Breast epithelium (tissue), 3 donors: Measurements from ENCODE around the gene RNASEH2C.

Experiments
- CTCF ChIP-seq, 3 donors: fragments of 450-650 bp; IDR thresholded peaks; one replicate each; pipeline ENCODE4 v1.5.1; 2016 to 2017; ENCODE audit warnings: antibody characterized with exemption in 3 of 3, mild to moderate bottlenecking in 3 of 3, moderate library complexity in 3 of 3
- POLR2AphosphoS5 ChIP-seq, 3 donors: sonication (generic); formaldehyde crosslinking; IDR thresholded peaks; one replicate each; pipeline ENCODE4 v1.6.1; 2017; ENCODE audit warnings: antibody characterized with exemption in 3 of 3

GRCh38 chr11:65717906-65718305 lies 2.7 kb downstream of the RNASEH2C start:
- TF ChIP-seq CTCF (IDR thresholded peaks at IDR 0.05) (no peak), POLR2AphosphoS5 (IDR thresholded peaks at IDR 0.05) (no peak)
